Activated CD4-positive, CD25-positive, alpha-beta regulatory T cell (primary cell): ENCODE measurements around the gene ADSS2.
"Not testable (repeated sequence)": the region's sequence is repeated elsewhere in the genome, so short reads cannot be mapped to it uniquely, and the experiment has no call there.

ENCODE experiments used
- DNase-seq, 4 experiments: peaks; one replicate each; lab custom pipeline; 2025; lab: John Stamatoyannopoulos, UW

The ADSS2 gene

DNA sequence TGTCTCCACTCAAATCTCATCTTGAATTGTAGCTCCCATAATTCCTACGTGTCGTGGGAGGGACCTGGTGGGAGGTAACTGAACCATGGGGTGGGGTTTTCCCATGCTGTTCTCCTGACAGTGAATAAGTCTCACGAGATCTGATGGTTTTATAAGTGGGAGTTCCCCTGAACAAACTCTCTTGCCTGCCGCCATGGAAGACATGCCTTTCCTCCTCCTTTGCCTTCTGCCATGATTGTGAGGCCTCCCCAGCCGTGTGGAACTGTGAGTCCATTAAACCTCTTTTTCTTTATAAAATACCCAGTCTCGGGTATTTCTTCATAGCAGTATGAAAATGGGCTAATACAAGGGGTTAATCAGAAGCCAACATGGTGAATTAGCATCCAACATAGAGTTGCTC lies 86.4 kb downstream of the ADSS2 start:
- DNase-seq: not testable (repeated sequence)

DNA sequence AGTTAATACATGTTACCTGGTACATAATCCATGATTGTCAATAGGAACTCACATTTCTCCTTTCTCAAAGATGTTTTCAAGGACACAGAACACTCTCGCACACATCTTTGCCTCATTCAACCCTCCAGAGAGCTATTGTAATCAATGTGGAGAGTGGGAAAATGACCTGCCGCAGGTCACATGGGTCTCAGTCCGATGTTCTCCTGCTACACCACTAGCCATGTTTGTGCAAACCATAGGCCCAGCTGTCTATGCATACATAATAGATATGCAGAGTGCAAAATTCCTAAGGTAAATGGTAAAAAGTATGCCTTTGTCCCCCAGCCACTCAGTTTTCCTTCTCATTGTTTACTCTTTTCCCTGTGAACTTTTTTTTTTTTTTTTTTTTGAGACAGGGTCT lies 89.2 kb downstream of the ADSS2 start:
- no peak for DNase-seq

DNA sequence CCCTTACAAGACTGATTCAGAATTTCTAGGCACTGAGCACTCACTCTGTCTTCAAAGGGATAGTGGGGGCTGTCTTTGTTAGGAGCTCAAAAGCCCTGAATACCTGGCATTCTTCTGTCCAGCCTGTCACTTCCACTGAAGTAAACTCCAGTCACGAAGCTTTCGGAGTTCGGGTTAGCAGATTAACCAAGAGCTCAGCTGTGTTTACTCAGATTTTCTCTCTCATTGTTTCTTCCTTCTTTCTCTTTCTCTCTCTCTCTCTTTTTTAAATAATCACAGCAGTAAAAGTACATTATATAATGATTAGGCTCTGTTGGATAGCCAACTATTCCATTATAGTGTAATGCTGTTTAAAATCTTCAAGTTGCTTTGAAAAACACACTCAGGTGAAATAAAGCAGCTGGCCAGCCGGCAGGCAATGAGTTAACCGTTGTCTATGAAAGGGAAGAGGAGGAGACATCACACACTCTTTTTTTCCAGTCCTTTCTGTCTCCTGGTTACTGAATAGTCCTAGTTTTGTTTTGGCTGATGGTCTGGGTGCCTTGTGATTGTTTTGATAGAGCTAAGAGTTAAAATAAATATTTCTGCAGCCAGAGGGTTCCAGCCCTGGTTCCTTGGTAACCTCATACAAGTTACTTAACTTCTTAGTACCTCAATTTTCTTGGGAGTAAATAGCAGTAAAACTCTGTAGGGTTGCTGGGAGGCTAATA lies 89.8 kb downstream of the ADSS2 start:
- no peak for DNase-seq
